ENCODE data around the gene KCNK13. TPM values are rescaled to one million over a fixed set of nuclear protein-coding genes. Genes with fewer than 3 reads are reported as not detected.

KCNK13 gene
- polyA plus RNA-seq, 4 donors: 0.12 to 0.30 (median 0.14) TPM

DNA sequence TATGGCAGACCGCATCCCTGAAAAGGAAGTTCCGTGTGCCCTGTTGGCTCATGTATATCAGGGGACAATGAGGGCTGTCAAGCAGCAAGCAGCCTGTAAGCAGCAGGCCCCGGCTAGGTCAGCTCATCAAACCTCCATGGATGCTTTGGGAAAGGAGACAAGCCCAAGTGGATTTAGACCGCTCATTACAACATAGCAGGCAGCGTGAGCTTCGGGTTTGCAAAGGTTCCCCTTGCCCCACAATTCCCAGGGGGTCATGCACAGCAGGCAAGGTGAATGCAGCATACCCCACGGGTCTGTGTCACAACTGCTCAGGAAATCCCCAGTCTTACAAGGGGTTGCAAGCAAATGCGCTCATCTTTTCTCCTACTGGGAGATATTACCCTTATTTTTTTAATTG lies 54.6 kb downstream of the KCNK13 start:
- no peak for DNase-seq (ENCODE audit: low read depth in 4 of 4, low spot score in 2 of 4)

DNA sequence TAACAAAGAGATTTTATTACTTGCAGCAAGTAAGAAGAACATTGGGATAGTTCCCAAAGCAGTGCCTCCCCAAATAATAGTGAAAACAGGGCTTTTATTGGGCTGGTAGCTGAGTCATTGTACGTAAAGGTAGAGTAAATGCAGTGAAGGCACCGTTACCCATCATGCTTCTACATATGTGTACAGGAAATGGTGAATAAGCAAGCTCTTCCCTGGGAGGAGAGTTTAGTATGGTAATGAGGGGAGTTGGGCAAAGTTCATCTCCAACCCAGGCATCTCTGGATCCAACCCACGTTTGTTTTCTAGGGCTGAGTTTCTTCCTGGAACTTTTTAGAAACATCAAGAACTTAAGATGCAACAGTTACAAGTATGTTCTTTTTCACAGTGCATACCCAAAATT lies 56.2 kb downstream of the KCNK13 start:
- no peak for DNase-seq (ENCODE audit: low read depth in 4 of 4, low spot score in 2 of 4)

DNA sequence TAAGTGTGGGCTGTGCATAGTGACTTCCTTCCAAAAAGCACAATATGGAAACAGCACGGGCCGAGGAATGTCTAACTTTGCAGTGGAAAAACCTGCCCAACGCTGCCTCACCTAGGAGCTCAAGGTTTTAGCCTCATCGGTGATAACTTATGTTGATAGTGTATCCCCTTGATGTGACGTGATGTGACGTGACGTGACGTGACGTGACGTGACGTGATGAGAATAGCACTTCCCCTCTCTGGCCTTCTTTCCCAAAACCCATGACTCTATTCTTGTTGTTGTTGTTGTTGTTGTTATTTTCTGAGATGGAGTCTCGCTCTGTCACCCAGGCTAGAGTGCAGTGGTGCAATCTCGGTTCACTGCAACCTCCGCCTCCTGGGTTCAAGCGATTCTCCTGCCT lies 64.5 kb downstream of the KCNK13 start:
- DNase-seq (ENCODE audit: low read depth in 4 of 4, low spot score in 2 of 4): no peak

DNA sequence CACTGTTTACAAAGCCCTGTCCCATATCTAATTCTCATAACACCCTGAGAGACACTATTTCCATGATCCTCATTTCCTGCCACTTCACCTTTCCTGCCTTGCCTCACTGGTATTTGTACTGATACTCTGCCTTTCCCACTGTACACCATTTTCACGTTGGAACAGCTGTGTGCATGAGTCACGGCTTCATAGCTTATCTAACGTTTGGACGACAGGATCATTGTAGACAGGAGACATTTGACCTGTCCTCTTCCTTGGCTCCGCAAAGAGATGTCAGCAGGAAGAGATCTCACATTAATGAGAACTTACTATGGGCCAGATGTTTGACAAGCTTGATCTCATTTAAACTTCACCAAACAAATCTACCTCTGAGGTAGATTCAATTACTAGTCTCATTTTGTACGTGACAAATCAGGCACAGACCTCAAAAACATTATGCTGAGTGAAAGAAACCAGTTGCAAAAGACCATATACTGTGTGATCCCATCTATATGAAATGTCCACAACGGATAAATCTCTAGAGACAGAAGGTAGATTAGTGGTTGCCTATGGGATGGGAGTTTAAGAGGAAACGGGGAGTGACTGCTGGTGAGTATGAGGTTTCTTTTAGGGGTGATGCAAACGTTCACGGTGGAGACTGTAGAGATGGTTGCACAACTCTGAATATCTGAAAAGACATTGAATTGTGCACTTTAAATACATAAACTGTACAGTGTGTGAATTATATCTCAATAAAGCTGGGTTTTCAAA lies 71.2 kb downstream of the KCNK13 start:
- no peak for DNase-seq (ENCODE audit: low read depth in 4 of 4, low spot score in 2 of 4)

DNA sequence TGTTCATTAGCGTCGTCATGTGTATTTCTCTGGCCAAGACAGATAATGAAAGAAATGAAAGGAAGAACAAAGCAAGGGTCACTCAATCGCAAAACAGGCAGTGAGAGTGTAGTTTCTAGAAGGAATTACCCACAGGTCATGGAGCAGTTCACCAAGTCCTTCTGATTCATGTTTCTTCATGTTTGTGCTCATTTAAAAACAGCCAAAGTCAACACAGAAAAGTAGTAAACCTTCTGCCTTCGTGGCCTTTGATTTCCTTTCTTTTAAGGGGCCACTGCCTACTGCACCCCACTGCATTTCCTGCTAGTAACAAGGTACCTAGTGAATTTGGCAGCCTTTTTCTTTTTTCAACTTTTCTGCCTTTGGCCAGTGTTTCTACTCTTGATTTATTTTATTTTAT lies 75.1 kb downstream of the KCNK13 start:
- no peak for DNase-seq (ENCODE audit: low read depth in 4 of 4, low spot score in 2 of 4)

GRCh38 chr14:90137807-90138206 lies 76.0 kb downstream of the KCNK13 start:
- DNase-seq (ENCODE audit: low read depth in 4 of 4, low spot score in 2 of 4): no peak

GRCh38 chr14:90139199-90139598 lies 77.4 kb downstream of the KCNK13 start:
- DNase-seq (ENCODE audit: low read depth in 4 of 4, low spot score in 2 of 4): no peak

DNA sequence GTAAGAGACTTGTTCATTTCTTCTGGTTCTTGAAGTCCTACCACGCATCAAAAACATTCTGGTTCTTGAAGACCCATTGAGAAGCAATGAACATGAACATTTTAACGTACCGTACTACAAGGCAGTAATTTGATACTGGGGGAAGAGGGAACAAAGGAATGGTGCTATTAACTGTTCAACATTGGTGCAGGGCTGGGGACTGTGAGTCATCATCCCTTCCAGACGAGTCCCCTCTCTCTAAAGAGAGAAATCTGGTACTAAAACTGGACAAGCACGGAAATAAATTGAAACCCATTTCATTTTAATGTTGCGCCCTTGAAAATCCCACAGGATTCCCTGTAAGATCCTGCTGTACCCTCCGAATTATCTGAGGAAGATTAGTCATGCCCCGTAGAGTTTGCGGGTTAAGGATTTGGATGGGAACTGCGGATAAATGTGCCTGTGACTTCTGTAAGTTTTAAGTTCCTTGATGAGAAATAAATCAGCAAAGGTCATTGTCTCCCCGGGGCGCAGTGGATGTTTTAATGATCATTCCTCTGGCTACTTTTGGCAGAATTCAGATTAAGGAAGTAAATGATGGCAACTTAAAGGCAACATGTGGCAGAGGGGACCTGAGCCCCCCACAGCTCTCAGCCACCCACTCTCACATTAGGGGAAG lies 78.6 kb downstream of the KCNK13 start:
- DNase-seq (ENCODE audit: low read depth in 4 of 4, low spot score in 2 of 4): no peak

GRCh38 chr14:90140956-90141316 lies 79.1 kb downstream of the KCNK13 start:
- no peak for DNase-seq (ENCODE audit: low read depth in 4 of 4, low spot score in 2 of 4)

GRCh38 chr14:90153429-90153828 lies 91.6 kb downstream of the KCNK13 start:
- no peak for DNase-seq (ENCODE audit: low read depth in 4 of 4, low spot score in 2 of 4)

DNA sequence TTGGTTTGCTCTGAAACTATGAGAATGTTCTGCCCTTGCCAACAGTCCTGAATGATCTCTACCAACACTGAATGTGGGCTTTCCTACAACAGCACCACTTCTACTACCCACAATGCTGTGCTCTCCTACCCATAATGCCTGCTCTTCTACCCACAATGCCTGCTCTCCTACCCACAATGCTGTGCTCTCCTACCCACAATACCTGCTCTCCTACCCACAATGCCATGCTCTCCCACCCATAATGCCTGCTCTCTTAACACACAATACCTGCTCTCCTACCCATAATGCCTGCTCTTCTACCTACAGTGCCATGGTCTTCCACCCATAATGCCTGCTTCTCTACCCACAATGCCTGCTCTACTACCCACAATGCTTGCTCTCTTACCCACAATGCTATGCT lies 92.3 kb downstream of the KCNK13 start:
- DNase-seq (ENCODE audit: low read depth in 4 of 4, low spot score in 2 of 4): no peak

- no peak for DNase-seq (ENCODE audit: low read depth in 4 of 4, low spot score in 2 of 4)
Measured at GRCh38 chr14:90159146-90159545, 97.4 kb downstream of the KCNK13 start.

DNA sequence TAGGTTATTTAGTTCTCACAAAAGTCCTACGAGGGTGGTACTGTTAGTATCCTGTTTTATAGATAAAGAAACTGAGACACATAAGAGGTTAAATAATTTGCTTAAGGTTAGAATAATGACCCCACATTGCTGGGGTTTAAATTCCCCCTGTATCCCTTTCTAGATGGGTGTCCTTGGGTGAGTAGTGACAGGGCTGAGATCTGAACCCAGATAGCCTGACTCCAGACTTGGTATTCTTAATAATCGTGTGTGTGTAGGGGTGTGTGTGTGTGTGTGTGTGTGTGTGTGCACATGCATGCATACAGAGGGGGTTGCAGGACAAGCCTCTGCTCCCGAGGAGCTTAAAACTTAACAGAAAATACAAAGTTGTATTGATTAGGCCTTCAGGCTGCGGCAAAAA lies 97.9 kb downstream of the KCNK13 start:
- DNase-seq (ENCODE audit: low read depth in 4 of 4, low spot score in 2 of 4): no peak

DNA sequence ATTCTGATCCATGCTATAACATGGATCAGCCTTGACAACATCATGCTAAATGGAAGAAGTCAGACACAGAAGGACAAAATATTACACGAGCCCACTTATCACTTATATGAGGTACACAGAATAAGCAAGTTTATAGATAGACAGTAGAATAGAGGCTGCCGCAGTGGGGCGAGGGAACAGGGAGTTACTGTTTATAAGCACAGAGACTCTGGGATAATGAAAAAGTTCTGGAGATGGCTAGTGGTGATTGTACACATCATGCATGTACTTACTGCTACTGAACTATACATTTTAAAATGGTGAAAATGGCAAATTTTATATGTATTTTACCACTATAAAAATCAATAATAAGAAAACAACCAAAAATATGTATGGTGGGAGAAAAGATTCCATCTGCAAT lies 99.3 kb downstream of the KCNK13 start:
- no peak for DNase-seq (ENCODE audit: low read depth in 4 of 4, low spot score in 2 of 4)

DNA sequence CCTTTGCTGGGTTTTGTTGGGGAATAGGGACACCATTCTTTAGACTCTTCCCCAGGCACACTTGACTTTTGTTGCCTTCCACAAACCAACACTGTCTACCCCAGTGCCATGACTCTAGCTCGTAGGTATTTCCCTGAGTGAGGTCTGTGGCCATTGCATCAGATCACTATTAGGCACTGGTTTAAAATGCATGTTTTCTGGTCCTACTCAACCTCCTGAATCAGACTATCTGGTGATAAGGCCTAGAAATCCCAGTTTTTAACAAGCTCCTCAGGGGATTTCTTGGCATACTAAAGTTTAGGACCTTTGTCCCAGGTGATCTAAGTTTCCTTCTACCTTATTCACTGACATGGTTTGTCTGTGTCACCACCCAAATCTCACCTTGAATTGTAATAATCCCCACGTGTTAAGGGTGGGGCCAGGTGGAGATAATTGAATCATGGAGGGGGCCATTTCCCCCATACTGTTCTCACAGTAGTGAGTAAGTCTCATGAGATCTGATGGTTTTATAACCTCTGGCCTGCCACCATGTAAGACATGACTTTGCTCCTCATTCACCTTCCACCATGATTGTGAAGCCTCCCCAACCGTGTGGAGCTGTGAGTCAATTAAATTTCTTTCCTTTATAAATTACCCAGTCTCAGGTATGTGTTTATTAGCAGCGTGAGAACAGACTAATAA lies 106.8 kb downstream of the KCNK13 start:
- no peak for DNase-seq (ENCODE audit: low read depth in 4 of 4, low spot score in 2 of 4)

DNA sequence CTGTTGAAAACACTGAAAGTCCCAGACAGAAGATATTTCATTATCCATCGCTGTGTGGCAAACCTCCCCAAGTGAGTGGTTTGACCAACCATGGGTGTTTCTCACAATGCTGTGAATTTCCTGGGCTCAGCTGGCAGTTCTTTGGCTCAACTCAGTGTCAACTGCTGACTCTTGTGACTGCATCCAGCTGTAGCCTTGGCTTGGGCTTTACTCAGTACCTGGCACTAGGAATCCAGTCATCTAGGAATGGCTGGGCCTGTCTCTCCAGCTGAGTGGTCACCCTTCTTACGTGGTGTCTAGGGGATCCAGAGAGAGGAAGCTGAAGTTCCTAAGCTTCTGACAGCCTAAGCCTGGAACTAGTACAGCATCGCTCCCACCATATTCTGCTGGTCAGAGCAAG lies 113.8 kb downstream of the KCNK13 start:
- DNase-seq (ENCODE audit: low read depth in 4 of 4, low spot score in 2 of 4): no peak

GRCh38 chr14:90177539-90178189 lies 115.9 kb downstream of the KCNK13 start:
- no peak for DNase-seq (ENCODE audit: low read depth in 4 of 4, low spot score in 2 of 4)

DNA sequence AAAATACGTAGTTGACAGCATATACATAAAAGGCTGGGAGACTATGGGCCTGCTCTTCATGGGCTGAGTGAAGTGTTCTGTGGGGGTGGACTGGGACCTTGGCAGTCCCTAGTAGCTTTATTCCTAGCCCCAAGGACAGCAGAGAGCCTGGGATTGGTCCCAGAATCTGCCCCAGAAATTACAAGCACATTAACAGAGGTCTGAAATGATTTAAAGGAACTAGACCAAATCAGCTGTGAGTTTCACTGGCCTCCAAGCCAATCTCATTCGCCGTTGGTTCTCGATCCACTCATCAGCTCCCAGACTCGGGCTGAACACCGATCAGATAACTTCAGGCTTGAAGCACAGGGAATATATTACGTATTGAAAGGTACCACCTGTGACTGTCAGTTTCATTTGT lies 117.6 kb downstream of the KCNK13 start:
- DNase-seq (ENCODE audit: low read depth in 4 of 4, low spot score in 2 of 4): no peak

DNA sequence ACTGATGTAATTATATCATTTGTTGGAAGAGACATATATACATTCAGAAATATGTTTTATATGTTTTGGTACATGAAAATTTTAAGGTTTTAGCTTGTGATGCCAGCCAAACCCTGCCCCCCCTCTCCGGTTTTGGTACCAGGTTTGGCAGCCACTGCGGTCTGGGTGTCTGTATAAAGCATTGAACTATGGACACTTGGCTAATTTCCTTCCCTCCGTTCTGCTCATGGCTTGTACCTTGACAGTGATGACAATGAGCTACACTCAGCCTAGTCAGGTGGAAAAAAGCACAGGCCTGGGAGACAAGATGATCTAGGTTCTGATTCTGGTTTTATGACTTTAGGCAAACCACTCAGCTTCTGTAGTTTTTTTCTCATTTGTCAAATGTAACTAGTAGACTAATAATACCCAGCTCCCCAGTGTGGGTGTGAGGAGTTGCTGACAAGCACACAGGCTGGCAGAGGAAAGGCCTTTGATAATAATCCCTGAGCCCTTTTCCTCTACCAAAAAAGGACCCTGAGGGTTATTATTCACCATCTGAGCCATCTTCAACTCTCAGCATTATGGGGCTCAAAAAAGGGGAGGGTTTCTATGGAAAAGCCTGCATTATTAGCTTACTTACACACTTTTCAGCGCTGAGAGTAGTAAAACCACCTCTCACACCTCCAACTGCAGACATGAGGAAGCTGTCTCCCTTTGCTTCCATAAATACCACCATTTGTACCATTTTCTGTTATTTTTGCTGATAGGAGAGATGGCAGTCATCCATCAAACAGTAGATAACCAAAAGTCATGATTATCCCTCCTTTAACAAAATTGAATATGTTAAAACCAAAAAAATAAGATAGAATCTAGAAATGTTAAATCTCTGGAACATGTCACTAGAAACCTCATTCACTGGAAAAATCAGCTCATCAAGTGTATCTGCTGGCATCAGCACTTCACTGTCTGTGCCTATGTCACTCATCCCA lies 118.3 kb downstream of the KCNK13 start:
- DNase-seq (ENCODE audit: low read depth in 4 of 4, low spot score in 2 of 4): no peak

DNA sequence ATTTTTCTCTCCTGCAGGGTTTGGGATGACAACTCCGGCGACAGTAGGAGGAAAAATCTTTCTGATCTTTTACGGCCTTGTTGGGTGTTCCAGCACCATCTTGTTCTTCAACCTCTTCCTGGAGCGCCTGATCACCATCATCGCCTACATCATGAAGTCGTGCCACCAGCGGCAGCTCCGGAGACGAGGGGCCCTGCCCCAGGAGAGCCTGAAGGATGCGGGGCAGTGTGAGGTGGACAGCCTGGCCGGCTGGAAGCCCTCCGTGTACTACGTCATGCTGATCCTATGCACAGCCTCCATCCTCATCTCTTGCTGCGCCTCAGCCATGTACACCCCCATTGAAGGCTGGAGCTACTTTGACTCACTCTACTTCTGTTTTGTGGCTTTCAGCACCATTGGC lies 122.3 kb downstream of the KCNK13 start:
- DNase-seq (ENCODE audit: low read depth in 4 of 4, low spot score in 2 of 4): no peak

Data from left renal cortex interstitium (tissue), 4 donors.